Ovary (tissue), 9 donors: ENCODE data around the gene GP9. TPM values are rescaled to one million over a fixed set of nuclear protein-coding genes. Genes with fewer than 3 reads are reported as not detected.

Experiments used
- DNase-seq, 5 donors: peaks; one replicate each; pipeline ENCODE4 v3.0.0-alpha.2; 2019 to 2020
- H3K27ac ChIP-seq, 2 donors: fragments of 200-600 bp; one replicate each; pipeline versions ENCODE4 v1.5.1 to v1.8.0; 2019 to 2022
- H3K27me3 ChIP-seq: fragments of 200-600 bp; one replicate; pipeline ENCODE4 v1.8.0; 2022
- H3K36me3 ChIP-seq: fragments of 200-600 bp; sonication (generic); one replicate; pipeline ENCODE4 v1.5.1; 2019
- H3K4me1 ChIP-seq: one replicate; pipeline ENCODE4 v1.8.1; 2013; ENCODE audit warnings: mild to moderate bottlenecking, moderate library complexity; ENCODE audit not compliant: insufficient read depth
- H3K4me3 ChIP-seq: fragments of 200-600 bp; sonication (generic); one replicate; pipeline ENCODE4 v1.5.1; 2017
- H3K9me3 ChIP-seq, 2 donors: fragments of 200-600 bp in 1 of 2; sonication (generic) in 1 of 2; one replicate each; pipeline versions ENCODE4 v1.5.1 to v1.8.1; 2013 to 2019; ENCODE audit warnings: mild to moderate bottlenecking in 1 of 2, moderate library complexity in 1 of 2
- EP300 ChIP-seq: sonication (generic); formaldehyde crosslinking; IDR thresholded peaks from one replicate; pipeline ENCODE4 v1.6.1; 2017; ENCODE audit warnings: antibody characterized with exemption
- POLR2A ChIP-seq: fragments of 450-650 bp; IDR thresholded peaks from one replicate; pipeline ENCODE4 v1.6.1; 2017; ENCODE audit warnings: antibody characterized with exemption, mild to moderate bottlenecking, moderate library complexity
- WGBS, 3 donors: extraction: QIAGEN DNeasy Blood & Tissue Kit in 1 of 3; methylation state at CpG; one replicate each; pipeline versions ENCODE4 v1.1.5 to v1.1.7; 2013 to 2017; 5-methylcytosine and 5-hydroxymethylcytosine counted together
- intact Hi-C, 4 donors: fragments of 100-400 bp; cut with DNase I; formaldehyde crosslinking; loops; one replicate each; pipeline versions ENCODE4 v1.11.0 to v1.15.1; 2022 to 2023
- polyA plus RNA-seq, 2 donors: library from polyadenylated mRNA; stranded (reverse); fragments of 200-250 nt in 1 of 2; fragments of 350-450 nt in 1 of 2; fragmentation: Illumina TruSeq in 1 of 2; extraction: RNeasy Lipid Tissue Mini Kit (QIAGEN cat#74804) in 1 of 2; gene quantifications; one replicate each; pipeline ENCODE4 v1.2.3, GENCODE V29; 2013 to 2014
- total RNA-seq, 7 donors: library from RNA; depleted of rRNA in 2 of 7; stranded (reverse); fragments of >200 nt in 2 of 7; fragmentation: NEBNext Ultra II Directional in 3 of 7; extraction: Animal tissue kit (Norgen Biotek cat#: 25700) in 3 of 7; gene quantifications; one replicate each; pipeline versions ENCODE4 v1.1.0 to v1.2.4, GENCODE V29; 2016 to 2023
- TF ChIP-seq, protein P1 (sequence below), 3 donors: fragments of 450-650 bp in 2 of 3; fragments of 200-600 bp in 1 of 3; IDR thresholded peaks; one replicate each; pipeline versions ENCODE4 v1.5.1 to v1.8.0; 2016 to 2022; ENCODE audit warnings: antibody characterized with exemption in 3 of 3, mild to moderate bottlenecking in 1 of 3
- donor health status: DM: no; HTN: no; CAD: no; lungs with moderate emphysema.
- donor health status: DM: no; HTN: no; CAD: no.
- donor health status: Bipolar disorder and iron deficiency.
- donor health status: DM: yes; HTN: yes; CAD: no.
- donor health status: DM: no; HTN: no; CAD: no.
- donor health status: DM: yes; HTN: yes; CAD: no.

Gene GP9
- total and polyA plus RNA-seq, 9 donors, result not detected

DNA sequence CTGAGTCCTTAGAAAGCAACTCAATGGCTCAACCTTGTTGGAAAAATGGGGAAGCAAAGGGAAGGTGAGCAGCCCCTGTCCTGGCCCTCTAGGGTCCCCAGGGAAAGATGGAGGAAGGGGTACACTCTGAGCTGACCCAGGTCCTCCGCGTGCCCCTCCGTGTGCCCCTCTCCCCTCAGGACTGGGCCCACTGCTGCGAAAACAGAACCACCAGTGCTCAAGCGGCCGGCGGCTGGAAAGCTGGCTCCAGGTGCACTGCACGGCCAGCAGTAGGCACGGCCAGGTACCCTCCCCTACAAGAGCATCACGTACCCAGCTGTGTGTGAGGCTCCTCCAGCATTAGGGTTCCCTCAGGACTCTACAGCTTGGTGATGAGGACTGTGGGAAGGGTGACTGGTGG, 34.7 kb downstream of the GP9 start:
- H3K27me3 ChIP-seq, result no peaks in the 10 kb centered on the region
- H3K27ac ChIP-seq, result no peak overlapping the region
- H3K4me3 ChIP-seq, result no peak overlapping the region
- no peaks in the 10 kb centered on the region for H3K36me3 ChIP-seq
- no peaks in the 10 kb centered on the region for H3K9me3 ChIP-seq
- 94 to 98% (median 94%) methylated on average over 10 of the region's 10 CpGs for WGBS, 3 donors
- TF ChIP-seq, protein P1, sequence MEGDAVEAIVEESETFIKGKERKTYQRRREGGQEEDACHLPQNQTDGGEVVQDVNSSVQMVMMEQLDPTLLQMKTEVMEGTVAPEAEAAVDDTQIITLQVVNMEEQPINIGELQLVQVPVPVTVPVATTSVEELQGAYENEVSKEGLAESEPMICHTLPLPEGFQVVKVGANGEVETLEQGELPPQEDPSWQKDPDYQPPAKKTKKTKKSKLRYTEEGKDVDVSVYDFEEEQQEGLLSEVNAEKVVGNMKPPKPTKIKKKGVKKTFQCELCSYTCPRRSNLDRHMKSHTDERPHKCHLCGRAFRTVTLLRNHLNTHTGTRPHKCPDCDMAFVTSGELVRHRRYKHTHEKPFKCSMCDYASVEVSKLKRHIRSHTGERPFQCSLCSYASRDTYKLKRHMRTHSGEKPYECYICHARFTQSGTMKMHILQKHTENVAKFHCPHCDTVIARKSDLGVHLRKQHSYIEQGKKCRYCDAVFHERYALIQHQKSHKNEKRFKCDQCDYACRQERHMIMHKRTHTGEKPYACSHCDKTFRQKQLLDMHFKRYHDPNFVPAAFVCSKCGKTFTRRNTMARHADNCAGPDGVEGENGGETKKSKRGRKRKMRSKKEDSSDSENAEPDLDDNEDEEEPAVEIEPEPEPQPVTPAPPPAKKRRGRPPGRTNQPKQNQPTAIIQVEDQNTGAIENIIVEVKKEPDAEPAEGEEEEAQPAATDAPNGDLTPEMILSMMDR (IDR thresholded peaks at IDR 0.05), result no peak
- TF ChIP-seq POLR2A (no peak), EP300 (no peak)
- H3K4me1 ChIP-seq, result no peaks in the 10 kb centered on the region
- DNase-seq, result no peak
- intact Hi-C loops, result loop anchor here in 1 of 4 donors (5.0 kb wide), 1 partner anchor 123 kb away; no protein-coding TSS in a partner anchor

DNA sequence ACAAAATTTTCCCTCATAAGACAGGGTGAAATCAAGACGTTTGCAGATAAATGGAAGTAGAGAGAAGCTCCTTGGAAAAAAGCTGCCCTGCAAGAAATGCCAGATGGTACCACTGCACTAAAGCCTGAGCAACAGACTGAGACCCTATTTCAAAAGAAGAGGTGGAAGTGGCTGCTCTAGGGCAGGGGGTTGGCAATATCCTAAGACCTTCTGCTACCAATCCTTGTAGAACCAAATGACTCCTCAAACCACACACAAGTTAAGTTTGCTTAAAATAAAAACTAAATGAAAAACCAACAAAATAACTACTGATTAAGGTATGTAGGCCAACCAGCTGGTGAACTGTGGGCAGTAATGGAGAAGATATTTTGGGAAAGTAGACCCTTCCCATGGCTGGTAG, 39.7 kb downstream of the GP9 start:
- Histone ChIP-seq H3K27me3 (no peaks in the 10 kb centered on the region), H3K4me1 (peaks cover 6% of the 10 kb centered on the region), H3K4me3 (no peak overlapping the region), H3K36me3 (no peaks in the 10 kb centered on the region), H3K9me3 (no peaks in the 10 kb centered on the region), H3K27ac (no peak overlapping the region)
- intact Hi-C loops, result loop anchor here in 1 of 4 donors (5.0 kb wide), 1 partner anchor 302 kb away; no protein-coding TSS in a partner anchor
- DNase-seq, result no peak
- TF ChIP-seq, protein P1 (IDR thresholded peaks at IDR 0.05), result no peak
- TF ChIP-seq POLR2A (no peak), EP300 (no peak)
- 56 to 87% (median 63%) methylated on average over 1 of the region's 1 CpG for WGBS, 3 donors

DNA sequence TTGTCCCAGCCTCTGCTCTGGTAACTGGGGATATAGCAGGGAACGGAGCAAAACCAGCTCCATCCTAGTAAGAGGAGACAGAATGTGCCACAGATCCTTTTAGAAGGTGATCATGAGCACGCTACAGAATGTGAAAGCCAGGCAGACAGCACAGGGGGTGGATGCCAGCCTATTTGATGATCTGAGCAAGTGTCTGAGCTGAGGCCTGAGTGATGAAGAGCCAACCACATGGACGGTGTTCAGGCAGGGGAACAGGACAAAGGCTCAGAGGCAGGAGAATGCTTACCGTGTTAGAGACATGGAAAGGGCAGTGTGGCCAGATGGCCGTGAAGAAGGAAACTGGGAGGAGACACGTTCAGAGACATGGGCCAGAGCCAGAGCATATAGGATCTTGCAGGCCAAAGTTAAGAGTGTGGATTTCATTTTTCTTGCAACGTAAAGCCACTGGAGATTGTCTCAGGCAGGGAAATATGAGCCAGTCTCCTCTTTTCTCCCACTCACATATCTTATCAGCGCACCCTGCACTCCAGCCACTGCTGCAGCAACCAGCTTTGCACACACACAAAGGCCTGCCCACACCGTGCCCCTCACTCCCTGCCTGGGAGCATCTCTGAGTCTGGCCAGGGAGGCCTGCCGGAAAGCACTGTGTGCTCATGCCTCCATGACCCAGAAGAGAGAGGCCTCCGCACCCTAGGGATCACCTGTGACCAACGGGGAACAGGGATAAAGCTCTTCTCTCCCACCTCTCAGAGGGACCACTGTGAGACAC, 41.0 kb downstream of the GP9 start:
- no peak for DNase-seq
- TF ChIP-seq, protein P1 (IDR thresholded peaks at IDR 0.05), result no peak
- TF ChIP-seq EP300 (no peak), POLR2A (no peak)
- Histone ChIP-seq H3K27ac (no peak overlapping the region), H3K27me3 (no peaks in the 10 kb centered on the region), H3K4me3 (no peak overlapping the region), H3K4me1 (peaks cover 14% of the 10 kb centered on the region), H3K9me3 (no peaks in the 10 kb centered on the region), H3K36me3 (no peaks in the 10 kb centered on the region)
- 43 to 66% (median 47%) methylated on average over 12 of the region's 12 CpGs for WGBS, 3 donors
- intact Hi-C loops, result loop anchor here in 1 of 4 donors (5.0 kb wide), 1 partner anchor 301 kb away; no protein-coding TSS in a partner anchor

DNA sequence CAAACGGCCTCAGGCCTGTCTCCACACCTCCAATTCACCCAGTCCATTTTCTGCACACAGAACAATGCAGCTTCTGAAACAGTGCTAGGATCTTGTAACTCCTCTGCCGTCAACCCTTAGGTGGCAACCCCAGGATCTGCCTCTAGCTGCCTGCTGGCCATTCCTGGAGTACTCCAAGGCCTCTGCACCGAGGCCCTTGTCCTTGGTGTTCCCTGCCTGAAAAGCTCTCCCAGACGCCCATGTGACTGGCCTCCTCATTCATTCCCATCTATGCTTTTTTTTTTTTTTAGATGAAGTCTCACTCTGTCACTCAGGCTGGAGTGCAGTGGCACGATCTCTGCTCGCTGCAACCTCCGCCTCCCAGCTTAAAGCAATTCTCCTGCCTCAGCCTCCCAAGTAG, 42.7 kb downstream of the GP9 start:
- no peaks in the 10 kb centered on the region for H3K36me3 ChIP-seq
- H3K4me1 ChIP-seq, result peaks cover 19% of the 10 kb centered on the region
- no peak overlapping the region for H3K4me3 ChIP-seq
- no peaks in the 10 kb centered on the region for H3K9me3 ChIP-seq
- intact Hi-C loops, result loop anchor here in 1 of 4 donors (5.0 kb wide), 1 partner anchor 299 kb away; no protein-coding TSS in a partner anchor
- H3K27me3 ChIP-seq, result no peaks in the 10 kb centered on the region
- TF ChIP-seq EP300 (no peak), POLR2A (no peak)
- TF ChIP-seq, protein P1 (IDR thresholded peaks at IDR 0.05), result no peak
- WGBS, 3 donors, result 82 to 86% (median 82%) methylated on average over 7 of the region's 7 CpGs
- H3K27ac ChIP-seq, result no peak overlapping the region
- no peak for DNase-seq
